Activated CD8-positive, alpha-beta T cell treated with anti-CD3 and anti-CD28 coated beads, Interleukin-2, amount 10 ng/mL, durations not matched to agents 7 days and 5 days (primary cell): ENCODE results near the gene GPRC5B. TPM values are rescaled to one million over a fixed set of nuclear protein-coding genes. Genes with fewer than 3 reads are reported as not detected.

Source experiments
- ATAC-seq: fragments of 150-1000 bp; cut with Tn5 transposase; one replicate; pipeline ENCODE4 v1.10.0; 2021; ENCODE audit warnings: moderate library complexity
- CTCF ChIA-PET: fragments of 350-600 bp; sonication (Branson Sonifier 250); formaldehyde crosslinking; loops from one replicate; lab custom pipeline; 2021; ENCODE audit warnings: antibody characterized with exemption; lab: Charles Lee
- POLR2A ChIA-PET: fragments of 350-600 bp; sonication (Branson Sonifier 250); formaldehyde crosslinking; loops from one replicate; lab custom pipeline; 2021; ENCODE audit warnings: antibody characterized with exemption; lab: Charles Lee
- DNase-seq: peaks from one replicate; pipeline ENCODE4 v3.0.0-alpha.2; 2020
- H3K27ac Mint-ChIP-seq: one replicate; pipeline ENCODE4 v1.8.0; 2021; ENCODE audit warnings: mild to moderate bottlenecking, mixed read lengths
- H3K27me3 Mint-ChIP-seq: one replicate; pipeline ENCODE4 v1.8.0; 2021; ENCODE audit warnings: low read depth, mixed read lengths
- H3K36me3 Mint-ChIP-seq: one replicate; pipeline ENCODE4 v1.8.0; 2021; ENCODE audit warnings: low read depth, mixed read lengths
- H3K4me1 Mint-ChIP-seq: one replicate; pipeline ENCODE4 v1.8.0; 2021; ENCODE audit warnings: low read depth, mixed read lengths
- H3K4me3 Mint-ChIP-seq: one replicate; pipeline ENCODE4 v1.8.0; 2021; ENCODE audit warnings: mild to moderate bottlenecking, mixed read lengths
- H3K9me3 Mint-ChIP-seq: one replicate; pipeline ENCODE4 v1.8.0; 2022; ENCODE audit warnings: mixed read lengths; ENCODE audit not compliant: insufficient read depth
- total RNA-seq, 2 experiments: library from RNA; stranded (reverse); gene quantifications; one replicate each; pipeline ENCODE4 v1.2.3, GENCODE V29; 2021

GPRC5B gene
- total RNA-seq, 2 experiments from 2014 or later = not detected

GRCh38 chr16:19879241-19879792, 5.3 kb downstream of the GPRC5B start:
- Mint-ChIP-seq H3K4me1 (peaks cover 2% of the 10 kb centered on the region), H3K9me3 (no peaks in the 10 kb centered on the region), H3K4me3 (no peak overlapping the region), H3K27ac (no peak overlapping the region), H3K36me3 (no peaks in the 10 kb centered on the region), H3K27me3 (peaks cover 23% of the 10 kb centered on the region)
- CTCF ChIA-PET = no interaction called here
- ATAC-seq = no peak
- POLR2A ChIA-PET = no interaction called here
- DNase-seq = no peak

DNA sequence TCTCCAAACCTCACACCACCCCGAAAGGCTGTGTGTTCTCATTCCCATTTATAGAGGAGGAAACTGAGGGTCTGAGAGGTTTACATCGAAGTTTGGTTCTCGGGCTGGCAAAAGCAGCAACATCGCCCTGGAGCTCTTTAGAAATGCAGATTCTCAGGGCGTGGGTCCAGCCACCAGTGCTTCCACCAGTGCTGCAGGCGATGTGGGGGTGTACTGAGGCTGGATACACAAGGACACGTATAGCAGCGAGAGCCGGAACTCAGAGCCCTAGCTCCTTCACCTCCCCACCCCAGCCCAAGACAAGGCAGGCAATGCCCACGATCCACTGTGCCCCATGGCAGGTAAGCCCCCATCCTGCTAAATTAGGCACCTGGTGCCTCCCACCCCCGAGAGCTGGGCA, 5.9 kb downstream of the GPRC5B start:
- H3K27me3 Mint-ChIP-seq = peaks cover 23% of the 10 kb centered on the region
- H3K9me3 Mint-ChIP-seq = no peaks in the 10 kb centered on the region
- ATAC-seq (no peak), DNase-seq (no peak)
- no peaks in the 10 kb centered on the region for H3K36me3 Mint-ChIP-seq
- H3K27ac Mint-ChIP-seq = no peak overlapping the region
- ChIA-PET CTCF (no interaction called here), POLR2A (no interaction called here)
- no peak overlapping the region for H3K4me3 Mint-ChIP-seq
- no peaks in the 10 kb centered on the region for H3K4me1 Mint-ChIP-seq

DNA sequence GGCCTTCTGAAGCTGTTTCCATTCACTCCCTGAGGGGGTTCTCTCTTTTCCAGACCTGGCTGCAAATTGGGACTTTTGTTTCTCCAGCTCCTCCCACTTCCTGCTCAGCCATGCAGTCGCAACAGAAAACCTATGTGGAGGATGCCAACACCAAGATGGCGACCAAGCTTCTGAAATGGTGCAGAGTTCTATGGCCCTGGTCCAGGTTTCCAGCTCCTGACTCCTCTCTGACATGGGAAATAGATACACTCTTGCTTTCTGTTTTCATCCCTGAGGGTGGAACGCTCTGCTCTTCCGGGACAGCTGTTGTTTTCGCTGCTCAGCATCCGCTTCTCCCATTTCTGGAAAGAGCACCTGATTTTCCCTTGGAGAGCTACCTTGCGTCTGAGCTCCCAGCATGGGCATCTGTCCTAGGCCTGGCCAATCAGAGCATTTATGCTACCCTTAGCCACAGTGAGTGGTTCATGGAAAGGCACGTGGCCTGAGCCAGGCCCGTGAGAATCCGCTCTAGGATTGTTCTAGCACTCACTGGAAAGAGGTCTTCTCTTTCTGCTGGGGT, 8.1 kb downstream of the GPRC5B start:
- no peak for DNase-seq

GRCh38 chr16:19875900-19876299, 8.7 kb downstream of the GPRC5B start:
- Mint-ChIP-seq H3K9me3 (no peaks in the 10 kb centered on the region), H3K4me1 (no peaks in the 10 kb centered on the region), H3K27ac (no peak overlapping the region), H3K4me3 (no peak overlapping the region), H3K36me3 (no peaks in the 10 kb centered on the region), H3K27me3 (peaks cover 6% of the 10 kb centered on the region)
- POLR2A ChIA-PET = no interaction called here
- CTCF ChIA-PET = interaction anchor here (0.9 kb wide), 1 partner anchor 10 kb away, joined by 3 read pairs; no protein-coding TSS in a partner anchor
- no peak for ATAC-seq
- DNase-seq = no peak

More for the DNA sequence above, 8.1 kb downstream of the GPRC5B start:
- no peaks in the 10 kb centered on the region for H3K36me3 Mint-ChIP-seq
- H3K4me1 Mint-ChIP-seq = no peaks in the 10 kb centered on the region
- no peaks in the 10 kb centered on the region for H3K9me3 Mint-ChIP-seq
- no peak for ATAC-seq
- H3K4me3 Mint-ChIP-seq = no peak overlapping the region
- ChIA-PET POLR2A (no interaction called here), CTCF (interaction anchor here (0.9 to 1.8 kb wide), 3 partner anchors 10 to 275 kb away, joined by 3 to 4 read pairs (median 4); no protein-coding TSS in a partner anchor)
- H3K27me3 Mint-ChIP-seq = peaks cover 9% of the 10 kb centered on the region
- H3K27ac Mint-ChIP-seq = no peak overlapping the region

DNA sequence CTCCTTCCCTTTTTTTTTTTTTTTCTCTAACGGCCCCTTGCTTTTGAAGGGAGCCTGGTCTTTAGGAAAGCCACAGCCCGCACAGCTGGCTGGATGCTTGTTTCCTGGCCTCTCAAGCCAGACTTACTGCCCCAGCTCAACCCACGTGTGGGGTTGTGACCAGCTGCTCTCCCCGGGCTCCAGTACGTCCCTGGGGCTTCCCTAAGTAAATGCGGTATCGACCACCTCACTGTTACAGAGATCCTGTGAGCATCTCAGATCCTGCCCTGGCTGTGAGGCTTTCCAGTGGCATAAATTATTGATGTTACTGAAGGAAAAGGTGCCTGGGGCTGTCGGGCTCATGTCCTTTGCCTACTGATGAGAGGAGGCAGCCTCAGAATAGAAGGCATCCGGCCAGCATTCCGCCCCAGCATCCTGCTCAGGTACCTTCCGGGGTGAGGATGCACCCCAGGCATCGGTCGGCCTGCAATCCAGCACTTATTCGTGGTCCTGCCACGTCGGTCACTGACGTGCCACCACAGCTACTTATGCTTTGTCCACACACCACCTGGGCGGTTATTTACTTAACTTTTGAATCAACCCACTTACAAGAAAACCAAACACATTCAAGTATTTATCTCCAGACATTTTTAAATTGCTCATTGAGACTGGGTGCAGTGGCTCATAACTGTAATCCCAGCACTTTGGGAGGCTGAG, 9.6 kb downstream of the GPRC5B start:
- H3K36me3 Mint-ChIP-seq = no peaks in the 10 kb centered on the region
- H3K4me3 Mint-ChIP-seq = no peak overlapping the region
- ChIA-PET CTCF (no interaction called here), POLR2A (no interaction called here)
- no peak for DNase-seq
- H3K27ac Mint-ChIP-seq = no peak overlapping the region
- no peaks in the 10 kb centered on the region for H3K9me3 Mint-ChIP-seq
- ATAC-seq = no peak
- H3K27me3 Mint-ChIP-seq = peaks cover 6% of the 10 kb centered on the region
- H3K4me1 Mint-ChIP-seq = no peaks in the 10 kb centered on the region

DNA sequence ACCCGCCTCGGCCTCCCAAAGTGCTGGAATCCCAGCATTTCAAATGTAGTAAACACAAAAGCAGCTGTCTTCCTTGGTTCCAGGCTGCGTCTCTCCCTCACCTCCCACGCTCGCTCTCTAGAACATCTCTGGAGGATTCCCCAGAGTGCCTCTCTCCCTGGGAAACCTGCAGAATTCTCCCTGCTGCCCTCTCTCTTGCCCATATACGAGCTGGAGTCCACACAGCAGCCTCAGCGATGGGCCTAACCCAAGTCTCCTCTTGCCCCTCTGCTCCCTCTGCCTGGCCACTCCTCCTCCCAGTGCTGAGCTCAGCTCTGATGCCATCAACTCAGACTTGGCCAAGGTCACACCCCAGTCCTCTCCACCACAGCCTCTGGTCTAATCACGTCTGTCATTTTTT, 10.6 kb downstream of the GPRC5B start:
- no peak overlapping the region for H3K4me3 Mint-ChIP-seq
- DNase-seq (no peak), ATAC-seq (no peak)
- peaks cover 6% of the 10 kb centered on the region for H3K27me3 Mint-ChIP-seq
- no peak overlapping the region for H3K27ac Mint-ChIP-seq
- no peaks in the 10 kb centered on the region for H3K9me3 Mint-ChIP-seq
- H3K36me3 Mint-ChIP-seq = no peaks in the 10 kb centered on the region
- ChIA-PET CTCF (interaction anchor here (1.4 kb wide), 1 partner anchor 12 kb away, joined by 5 read pairs; no protein-coding TSS in a partner anchor), POLR2A (no interaction called here)
- H3K4me1 Mint-ChIP-seq = no peaks in the 10 kb centered on the region

- Mint-ChIP-seq H3K4me1 (no peaks in the 10 kb centered on the region), H3K9me3 (no peaks in the 10 kb centered on the region), H3K36me3 (no peaks in the 10 kb centered on the region), H3K27ac (no peak overlapping the region), H3K4me3 (no peak overlapping the region), H3K27me3 (peaks cover 6% of the 10 kb centered on the region)
- ChIA-PET POLR2A (no interaction called here), CTCF (no interaction called here)
- ATAC-seq (no peak), DNase-seq (no peak)
These were observed 11.7 kb downstream of the GPRC5B start for GRCh38 chr16:19872935-19873334.

- Mint-ChIP-seq H3K36me3 (no peaks in the 10 kb centered on the region), H3K27ac (no peak overlapping the region), H3K27me3 (peaks cover 6% of the 10 kb centered on the region), H3K9me3 (no peaks in the 10 kb centered on the region), H3K4me1 (no peaks in the 10 kb centered on the region), H3K4me3 (no peak overlapping the region)
- DNase-seq = no peak
- ChIA-PET CTCF (no interaction called here), POLR2A (no interaction called here)
- ATAC-seq = no peak
These were observed 12.3 kb downstream of the GPRC5B start for GRCh38 chr16:19872179-19872863.

DNA sequence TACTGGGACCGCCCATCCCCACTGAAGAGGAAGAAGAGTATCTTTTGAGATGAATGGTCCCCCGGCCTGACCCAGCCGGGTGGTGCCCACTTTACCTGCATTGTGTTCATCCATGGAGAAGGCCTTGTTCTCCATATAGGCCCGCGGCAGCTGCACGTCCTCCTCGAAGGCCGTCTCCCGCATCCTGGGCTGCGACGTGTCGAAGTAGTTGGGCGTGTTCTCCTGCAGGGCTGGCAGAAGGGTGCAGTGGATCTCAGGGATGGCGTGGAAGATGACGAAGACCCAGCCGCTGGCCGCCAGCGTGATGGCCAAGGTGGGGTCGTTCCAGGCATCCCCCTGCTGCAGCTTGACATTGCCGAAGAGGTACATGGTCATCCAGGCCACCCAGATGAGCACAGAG, 12.9 kb downstream of the GPRC5B start:
- Mint-ChIP-seq H3K9me3 (no peaks in the 10 kb centered on the region), H3K27me3 (peaks cover 6% of the 10 kb centered on the region), H3K36me3 (no peaks in the 10 kb centered on the region), H3K27ac (no peak overlapping the region), H3K4me3 (no peak overlapping the region), H3K4me1 (no peaks in the 10 kb centered on the region)
- POLR2A ChIA-PET = no interaction called here
- CTCF ChIA-PET = no interaction called here
- no peak for DNase-seq
- no peak for ATAC-seq

GRCh38 chr16:19868421-19868820, 16.2 kb downstream of the GPRC5B start:
- H3K4me3 Mint-ChIP-seq = no peak overlapping the region
- H3K9me3 Mint-ChIP-seq = no peaks in the 10 kb centered on the region
- H3K36me3 Mint-ChIP-seq = no peaks in the 10 kb centered on the region
- DNase-seq = no peak
- H3K27ac Mint-ChIP-seq = no peak overlapping the region
- ChIA-PET POLR2A (no interaction called here), CTCF (no interaction called here)
- H3K27me3 Mint-ChIP-seq = no peaks in the 10 kb centered on the region
- no peak for ATAC-seq
- H3K4me1 Mint-ChIP-seq = no peaks in the 10 kb centered on the region

DNA sequence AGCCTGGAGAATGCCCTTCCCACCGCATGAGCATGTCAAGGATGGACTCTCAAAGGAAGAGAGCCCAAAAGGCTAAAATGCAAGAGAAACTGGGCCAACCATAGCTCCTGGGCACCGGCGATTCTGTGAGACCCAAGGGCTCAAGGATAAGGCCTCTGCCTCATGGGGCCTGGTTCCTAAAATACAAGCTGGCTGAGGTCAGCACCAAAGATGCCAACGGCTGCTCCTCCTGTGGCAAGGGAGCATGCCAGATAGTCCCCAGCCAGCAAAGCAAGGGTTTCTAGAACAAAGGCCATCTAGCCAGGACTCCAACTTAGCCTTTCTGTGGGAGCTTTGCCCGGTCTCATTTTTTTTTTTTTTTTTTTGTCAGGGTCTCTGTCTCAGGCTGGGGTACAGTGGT, 20.1 kb downstream of the GPRC5B start:
- Mint-ChIP-seq H3K4me3 (no peak overlapping the region), H3K27me3 (no peaks in the 10 kb centered on the region), H3K27ac (no peak overlapping the region), H3K9me3 (no peaks in the 10 kb centered on the region), H3K36me3 (no peaks in the 10 kb centered on the region), H3K4me1 (no peaks in the 10 kb centered on the region)
- DNase-seq = no peak
- ATAC-seq = no peak
- ChIA-PET POLR2A (no interaction called here), CTCF (no interaction called here)

- Mint-ChIP-seq H3K27me3 (no peaks in the 10 kb centered on the region), H3K36me3 (no peaks in the 10 kb centered on the region), H3K9me3 (no peaks in the 10 kb centered on the region), H3K4me3 (no peak overlapping the region), H3K27ac (no peak overlapping the region), H3K4me1 (no peaks in the 10 kb centered on the region)
- ATAC-seq = no peak
- CTCF ChIA-PET = no interaction called here
- DNase-seq = no peak
- POLR2A ChIA-PET = no interaction called here
These were observed 20.7 kb downstream of the GPRC5B start for GRCh38 chr16:19863990-19864389.
